ENCODE results near the gene EXOC4.

GRCh38 chr7:133662276-133662675 lies 409.4 kb downstream of the EXOC4 start:
- TF ChIP-seq CTCF (conservative IDR thresholded peaks at IDR 0.05) (no peak), ZFX (IDR thresholded peaks at IDR 0.05) (no peak)
